EH (cell line): ENCODE measurements around the gene ARHGAP12.
"Not testable (repeated sequence)": the region's sequence is repeated elsewhere in the genome, so short reads cannot be mapped to it uniquely, and the experiment has no call there.

Experiments
- DNase-seq: peaks from one replicate; pipeline ENCODE4 v3.0.0-alpha.2; 2015; ENCODE audit warnings: low read depth

The ARHGAP12 gene

GRCh38 chr10:31926765-31927564, 1.7 kb downstream of the ARHGAP12 start:
- peak; percentile 19 for DNase-seq

GRCh38 chr10:31926160-31926559, 2.5 kb downstream of the ARHGAP12 start:
- DNase-seq = no peak

- no peak for DNase-seq
Measured at GRCh38 chr10:31924833-31925232, 3.8 kb downstream of the ARHGAP12 start.

GRCh38 chr10:31923389-31923788, 5.2 kb downstream of the ARHGAP12 start:
- no peak for DNase-seq

- no peak for DNase-seq
Measured at GRCh38 chr10:31921031-31921430, 7.6 kb downstream of the ARHGAP12 start.

- no peak for DNase-seq
Measured at GRCh38 chr10:31920538-31920937, 8.1 kb downstream of the ARHGAP12 start.

GRCh38 chr10:31918671-31919409, 9.8 kb downstream of the ARHGAP12 start:
- no peak for DNase-seq

GRCh38 chr10:31914370-31914769, 14.3 kb downstream of the ARHGAP12 start:
- no peak for DNase-seq

GRCh38 chr10:31912898-31913850, 15.5 kb downstream of the ARHGAP12 start:
- DNase-seq = peak; percentile 56

GRCh38 chr10:31912289-31912688, 16.3 kb downstream of the ARHGAP12 start:
- peak; percentile 53 for DNase-seq

GRCh38 chr10:31910016-31910415, 18.6 kb downstream of the ARHGAP12 start:
- no peak for DNase-seq

GRCh38 chr10:31908157-31908556, 20.5 kb downstream of the ARHGAP12 start:
- no peak for DNase-seq

GRCh38 chr10:31906039-31906438, 22.6 kb downstream of the ARHGAP12 start:
- DNase-seq = no peak

- no peak for DNase-seq
Measured at GRCh38 chr10:31905586-31905985, 23.0 kb downstream of the ARHGAP12 start.

- no peak for DNase-seq
Measured at GRCh38 chr10:31902625-31903024, 26.0 kb downstream of the ARHGAP12 start.

GRCh38 chr10:31897506-31897905, 31.1 kb downstream of the ARHGAP12 start:
- DNase-seq = peak; percentile 47

GRCh38 chr10:31896968-31897384, 31.7 kb downstream of the ARHGAP12 start:
- peak; percentile 87 for DNase-seq

- not testable (repeated sequence) for DNase-seq
Measured at GRCh38 chr10:31895722-31896121, 32.9 kb downstream of the ARHGAP12 start.

GRCh38 chr10:31888442-31888841, 40.2 kb downstream of the ARHGAP12 start:
- DNase-seq = peak; percentile 7

GRCh38 chr10:31887850-31888249, 40.8 kb downstream of the ARHGAP12 start:
- DNase-seq = no peak

- DNase-seq = peak; percentile 6
Measured at GRCh38 chr10:31886885-31887284, 41.7 kb downstream of the ARHGAP12 start.

- peak; percentile 9 for DNase-seq
Measured at GRCh38 chr10:31885971-31886370, 42.7 kb downstream of the ARHGAP12 start.
